ENCODE results near the gene SEC16B. TPM values are rescaled to one million over a fixed set of nuclear protein-coding genes. Genes with fewer than 3 reads are reported as not detected.
"Not testable (repeated sequence)": the region's sequence is repeated elsewhere in the genome, so short reads cannot be mapped to it uniquely, and the experiment has no call there.

Gene SEC16B
- total RNA-seq, 1 donor from 2014 or later, result not detected

- Mint-ChIP-seq H3K27ac (no peak overlapping the region), H3K4me1 (ENCODE audit: low read depth) (no peaks in the 10 kb centered on the region), H3K4me3 (no peak overlapping the region), H3K27me3 (ENCODE audit: insufficient read depth) (no peaks in the 10 kb centered on the region), H3K9me3 (peaks cover 4% of the 10 kb centered on the region), H3K36me3 (ENCODE audit: low read depth) (no peaks in the 10 kb centered on the region)
- DNase-seq (ENCODE audit: low spot score), result no peak
- intact Hi-C loops (cut with micrococcal nuclease), result no loop called here
Observed at GRCh38 chr1:177996957-177997356, 27.1 kb upstream of the SEC16B start.

- H3K4me1 Mint-ChIP-seq (ENCODE audit: low read depth), result no peaks in the 10 kb centered on the region
Observed at GRCh38 chr1:177995369-177995768, 25.5 kb upstream of the SEC16B start.

GRCh38 chr1:177986281-177986680 lies 16.4 kb upstream of the SEC16B start:
- H3K4me1 Mint-ChIP-seq (ENCODE audit: low read depth); H3K27ac Mint-ChIP-seq; H3K9me3 Mint-ChIP-seq; intact Hi-C loops (cut with micrococcal nuclease); H3K4me3 Mint-ChIP-seq; H3K27me3 Mint-ChIP-seq (ENCODE audit: insufficient read depth); DNase-seq (ENCODE audit: low spot score); H3K36me3 Mint-ChIP-seq (ENCODE audit: low read depth): not testable (repeated sequence)

More at GRCh38 chr1:177995369-177995768, 25.5 kb upstream of the SEC16B start:
- no peaks in the 10 kb centered on the region for H3K36me3 Mint-ChIP-seq (ENCODE audit: low read depth)
- H3K27ac Mint-ChIP-seq, result no peak overlapping the region
- H3K27me3 Mint-ChIP-seq (ENCODE audit: insufficient read depth), result no peaks in the 10 kb centered on the region
- no peak overlapping the region for H3K4me3 Mint-ChIP-seq
- H3K9me3 Mint-ChIP-seq, result peaks cover 4% of the 10 kb centered on the region
- intact Hi-C loops (cut with micrococcal nuclease), result no loop called here
- DNase-seq (ENCODE audit: low spot score), result no peak

GRCh38 chr1:177984761-177985160 lies 14.9 kb upstream of the SEC16B start:
- Mint-ChIP-seq H3K36me3 (ENCODE audit: low read depth) (no peaks in the 10 kb centered on the region), H3K27me3 (ENCODE audit: insufficient read depth) (no peaks in the 10 kb centered on the region), H3K4me1 (ENCODE audit: low read depth) (no peaks in the 10 kb centered on the region), H3K4me3 (no peak overlapping the region), H3K27ac (no peak overlapping the region), H3K9me3 (peaks cover 9% of the 10 kb centered on the region)
- DNase-seq (ENCODE audit: low spot score), result no peak
- intact Hi-C loops (cut with micrococcal nuclease), result no loop called here

GRCh38 chr1:177984136-177984525 lies 14.3 kb upstream of the SEC16B start:
- H3K27me3 Mint-ChIP-seq (ENCODE audit: insufficient read depth), result no peaks in the 10 kb centered on the region
- H3K36me3 Mint-ChIP-seq (ENCODE audit: low read depth), result no peaks in the 10 kb centered on the region
- H3K9me3 Mint-ChIP-seq, result peaks cover 9% of the 10 kb centered on the region
- no peak overlapping the region for H3K27ac Mint-ChIP-seq
- intact Hi-C loops (cut with micrococcal nuclease), result no loop called here
- no peak overlapping the region for H3K4me3 Mint-ChIP-seq
- DNase-seq (ENCODE audit: low spot score), result no peak
- no peaks in the 10 kb centered on the region for H3K4me1 Mint-ChIP-seq (ENCODE audit: low read depth)

GRCh38 chr1:177983482-177984135 lies 13.8 kb upstream of the SEC16B start:
- DNase-seq (ENCODE audit: low spot score), result no peak
- intact Hi-C loops (cut with micrococcal nuclease), result no loop called here
- peaks cover 9% of the 10 kb centered on the region for H3K9me3 Mint-ChIP-seq
- H3K27me3 Mint-ChIP-seq (ENCODE audit: insufficient read depth), result no peaks in the 10 kb centered on the region
- no peaks in the 10 kb centered on the region for H3K4me1 Mint-ChIP-seq (ENCODE audit: low read depth)
- no peaks in the 10 kb centered on the region for H3K36me3 Mint-ChIP-seq (ENCODE audit: low read depth)
- H3K27ac Mint-ChIP-seq, result no peak overlapping the region
- H3K4me3 Mint-ChIP-seq, result no peak overlapping the region

GRCh38 chr1:177983077-177983476 lies 13.2 kb upstream of the SEC16B start:
- Mint-ChIP-seq H3K4me3 (no peak overlapping the region), H3K4me1 (ENCODE audit: low read depth) (no peaks in the 10 kb centered on the region), H3K27ac (no peak overlapping the region), H3K27me3 (ENCODE audit: insufficient read depth) (no peaks in the 10 kb centered on the region), H3K9me3 (peaks cover 9% of the 10 kb centered on the region), H3K36me3 (ENCODE audit: low read depth) (no peaks in the 10 kb centered on the region)
- intact Hi-C loops (cut with micrococcal nuclease), result no loop called here
- DNase-seq (ENCODE audit: low spot score), result no peak

GRCh38 chr1:177981200-177981599 lies 11.3 kb upstream of the SEC16B start:
- Mint-ChIP-seq H3K4me1 (ENCODE audit: low read depth) (no peaks in the 10 kb centered on the region), H3K36me3 (ENCODE audit: low read depth) (no peaks in the 10 kb centered on the region), H3K9me3 (no peaks in the 10 kb centered on the region), H3K27me3 (ENCODE audit: insufficient read depth) (no peaks in the 10 kb centered on the region), H3K4me3 (no peak overlapping the region), H3K27ac (no peak overlapping the region)
- no peak for DNase-seq (ENCODE audit: low spot score)
- intact Hi-C loops (cut with micrococcal nuclease), result no loop called here

GRCh38 chr1:177979272-177979671 lies 9.4 kb upstream of the SEC16B start:
- Mint-ChIP-seq H3K27me3 (ENCODE audit: insufficient read depth) (no peaks in the 10 kb centered on the region), H3K4me1 (ENCODE audit: low read depth) (no peaks in the 10 kb centered on the region), H3K36me3 (ENCODE audit: low read depth) (no peaks in the 10 kb centered on the region), H3K9me3 (no peaks in the 10 kb centered on the region), H3K27ac (no peak overlapping the region), H3K4me3 (no peak overlapping the region)
- no peak for DNase-seq (ENCODE audit: low spot score)
- intact Hi-C loops (cut with micrococcal nuclease), result no loop called here

- H3K4me1 Mint-ChIP-seq (ENCODE audit: low read depth), result no peaks in the 10 kb centered on the region
- no peak for DNase-seq (ENCODE audit: low spot score)
- H3K27me3 Mint-ChIP-seq (ENCODE audit: insufficient read depth), result no peaks in the 10 kb centered on the region
- no peaks in the 10 kb centered on the region for H3K9me3 Mint-ChIP-seq
- no peak overlapping the region for H3K27ac Mint-ChIP-seq
- intact Hi-C loops (cut with micrococcal nuclease), result no loop called here
- no peak overlapping the region for H3K4me3 Mint-ChIP-seq
- no peaks in the 10 kb centered on the region for H3K36me3 Mint-ChIP-seq (ENCODE audit: low read depth)
Observed at GRCh38 chr1:177978530-177978929, 8.7 kb upstream of the SEC16B start.

GRCh38 chr1:177977141-177977540 lies 7.3 kb upstream of the SEC16B start:
- H3K27me3 Mint-ChIP-seq (ENCODE audit: insufficient read depth), result peaks cover 2% of the 10 kb centered on the region
- no peak for DNase-seq (ENCODE audit: low spot score)
- H3K27ac Mint-ChIP-seq, result no peak overlapping the region
- intact Hi-C loops (cut with micrococcal nuclease), result no loop called here
- no peak overlapping the region for H3K4me3 Mint-ChIP-seq
- no peaks in the 10 kb centered on the region for H3K4me1 Mint-ChIP-seq (ENCODE audit: low read depth)
- H3K9me3 Mint-ChIP-seq, result no peaks in the 10 kb centered on the region
- H3K36me3 Mint-ChIP-seq (ENCODE audit: low read depth), result no peaks in the 10 kb centered on the region

GRCh38 chr1:177976596-177976995 lies 6.7 kb upstream of the SEC16B start:
- no peak overlapping the region for H3K4me3 Mint-ChIP-seq
- DNase-seq (ENCODE audit: low spot score), result no peak
- intact Hi-C loops (cut with micrococcal nuclease), result no loop called here
- no peaks in the 10 kb centered on the region for H3K36me3 Mint-ChIP-seq (ENCODE audit: low read depth)
- no peaks in the 10 kb centered on the region for H3K9me3 Mint-ChIP-seq
- peaks cover 2% of the 10 kb centered on the region for H3K27me3 Mint-ChIP-seq (ENCODE audit: insufficient read depth)
- H3K4me1 Mint-ChIP-seq (ENCODE audit: low read depth), result no peaks in the 10 kb centered on the region
- H3K27ac Mint-ChIP-seq, result no peak overlapping the region

GRCh38 chr1:177975588-177976495 lies 6.0 kb upstream of the SEC16B start:
- no peaks in the 10 kb centered on the region for H3K4me1 Mint-ChIP-seq (ENCODE audit: low read depth)
- no peak overlapping the region for H3K4me3 Mint-ChIP-seq
- peaks cover 2% of the 10 kb centered on the region for H3K27me3 Mint-ChIP-seq (ENCODE audit: insufficient read depth)
- no peak overlapping the region for H3K27ac Mint-ChIP-seq
- no peaks in the 10 kb centered on the region for H3K9me3 Mint-ChIP-seq
- intact Hi-C loops (cut with micrococcal nuclease), result no loop called here
- H3K36me3 Mint-ChIP-seq (ENCODE audit: low read depth), result no peaks in the 10 kb centered on the region
- no peak for DNase-seq (ENCODE audit: low spot score)
